DOHH2 (cell line): ENCODE data around the gene BIN1.

Source experiments
- CTCF ChIP-seq: fragments of 200-600 bp; sonication (generic); IDR thresholded peaks from one replicate; pipeline ENCODE4 v1.5.1; 2014; ENCODE audit warnings: antibody characterized with exemption, mild to moderate bottlenecking, low read depth, low read length; ENCODE audit not compliant: poor library complexity, severe bottlenecking
- EZH2phosphoT487 ChIP-seq: fragments of 200-600 bp; sonication (generic); IDR thresholded peaks from 2 replicates; pipeline ENCODE4 v1.6.1; 2017; ENCODE audit warnings: borderline replicate concordance, mild to moderate bottlenecking, antibody characterized with exemption, low read length, moderate library complexity, mixed read lengths

GRCh38 chr2:127037476-127037875 is 69.5 kb downstream of the BIN1 start:
- TF ChIP-seq CTCF (no peak), EZH2phosphoT487 (no peak)
